Right cardiac atrium (tissue), 5 donors: ENCODE measurements around the gene CARMIL1. TPM values are rescaled to one million over a fixed set of nuclear protein-coding genes. Genes with fewer than 3 reads are reported as not detected.
A peak's percentile ranks its signal among the peaks of the same experiment; 100 is the strongest.
"Not testable (repeated sequence)": the region's sequence is repeated elsewhere in the genome, so short reads cannot be mapped to it uniquely, and the experiment has no call there.

Source experiments
- ATAC-seq, 2 donors: fragments of 200-7000 bp; cut with Tn5 transposase; one replicate each; pipeline versions ENCODE4 v1.8.0 to v1.9.1; 2020; ENCODE audit warnings: moderate library complexity in 2 of 2, mild to moderate bottlenecking in 1 of 2
- DNase-seq, 3 donors: peaks; one replicate each; pipeline ENCODE4 v3.0.0-alpha.2; 2020
- H3K27ac ChIP-seq: one replicate; pipeline ENCODE4 v1.5.1; 2013; ENCODE audit warnings: mild to moderate bottlenecking, low read length, control low read depth, moderate library complexity
- H3K27me3 ChIP-seq: one replicate; pipeline ENCODE4 v1.6.1; 2013; ENCODE audit not compliant: control insufficient read depth, insufficient read depth
- H3K4me1 ChIP-seq: one replicate; pipeline ENCODE4 v1.6.1; 2013; ENCODE audit warnings: low read length; ENCODE audit not compliant: control insufficient read depth, insufficient read depth
- H3K4me3 ChIP-seq: one replicate; pipeline ENCODE4 v1.5.1; 2013; ENCODE audit warnings: low read length, control low read depth
- H3K9me3 ChIP-seq: one replicate; pipeline ENCODE4 v1.6.1; 2013; ENCODE audit warnings: low read length; ENCODE audit not compliant: control insufficient read depth
- WGBS: extraction: QIAGEN DNeasy Blood & Tissue Kit; methylation state at CpG from one replicate; pipeline ENCODE4 v1.1.7; 2013; 5-methylcytosine and 5-hydroxymethylcytosine counted together
- intact Hi-C, 4 donors: fragments of 100-400 bp; cut with DNase I; formaldehyde crosslinking; loops; one replicate each; pipeline versions ENCODE4 v1.11.0 to v1.14.0; 2022 to 2023
- polyA plus RNA-seq: library from polyadenylated mRNA; stranded (reverse); fragments of 200-250 nt; gene quantifications from one replicate; pipeline ENCODE4 v1.2.3, GENCODE V29; 2013
- total RNA-seq, 4 donors: library from RNA; stranded (reverse); fragmentation: NEBNext Ultra II Directional; extraction: Animal tissue kit (Norgen Biotek cat#: 25700); gene quantifications; one replicate each; pipeline ENCODE4 v1.2.1, GENCODE V29; 2021
- donor health status: healthy with polysubstance abuse.
- donor health status: DM: no; HTN: yes; CAD: no.
- donor health status: DM: no; HTN: no; CAD: no.
- donor health status: DM: no; HTN: yes; CAD: no; lungs with severe emphysema.
- donor health status: DM: yes; HTN: yes; CAD: no.

Gene CARMIL1
- total and polyA plus RNA-seq, 5 donors = 9.5 to 19.8 (median 17.7) TPM

GRCh38 chr6:25295651-25296050 lies 16.5 kb downstream of the CARMIL1 start:
- DNase-seq = no peak
- intact Hi-C loops = no loop called here
- 55% methylated on average over 1 of the region's 1 CpG for WGBS
- Histone ChIP-seq H3K9me3 (no peaks in the 10 kb centered on the region), H3K27ac (peak overlapping the region; percentile 72), H3K27me3 (no peaks in the 10 kb centered on the region), H3K4me1 (peaks cover 16% of the 10 kb centered on the region), H3K4me3 (no peak overlapping the region)
- no peak for ATAC-seq

GRCh38 chr6:25296217-25296905 lies 17.2 kb downstream of the CARMIL1 start:
- peak overlapping the region; percentile 96 for H3K27ac ChIP-seq
- intact Hi-C loops = no loop called here
- no peaks in the 10 kb centered on the region for H3K27me3 ChIP-seq
- H3K4me3 ChIP-seq = no peak overlapping the region
- peaks cover 14% of the 10 kb centered on the region for H3K4me1 ChIP-seq
- ATAC-seq = peak; percentile 33 to 36
- no peaks in the 10 kb centered on the region for H3K9me3 ChIP-seq
- WGBS = 45% methylated on average over 2 of the region's 2 CpGs
- no peak for DNase-seq

- 20% methylated on average over 2 of the region's 2 CpGs for WGBS
- ATAC-seq = peak; percentile 92
- Histone ChIP-seq H3K4me1 (peaks cover 13% of the 10 kb centered on the region), H3K27ac (peak overlapping the region; percentile 65), H3K27me3 (no peaks in the 10 kb centered on the region), H3K9me3 (no peaks in the 10 kb centered on the region), H3K4me3 (no peak overlapping the region)
- intact Hi-C loops = no loop called here
- DNase-seq = peak in 2 of 3 donors; percentile 49 to 76
Observed at GRCh38 chr6:25297039-25297441, 17.9 kb downstream of the CARMIL1 start.

GRCh38 chr6:25297823-25298522 lies 18.8 kb downstream of the CARMIL1 start:
- Histone ChIP-seq H3K27me3 (no peaks in the 10 kb centered on the region), H3K4me3 (no peak overlapping the region), H3K27ac (no peak overlapping the region), H3K9me3 (no peaks in the 10 kb centered on the region), H3K4me1 (peaks cover 17% of the 10 kb centered on the region)
- ATAC-seq (no peak), DNase-seq (no peak)
- WGBS = 77% methylated on average over 3 of the region's 3 CpGs
- intact Hi-C loops = no loop called here

GRCh38 chr6:25298523-25298865 lies 19.3 kb downstream of the CARMIL1 start:
- intact Hi-C loops = not testable (repeated sequence)
- peaks cover 17% of the 10 kb centered on the region for H3K4me1 ChIP-seq

GRCh38 chr6:25301362-25301761 lies 22.2 kb downstream of the CARMIL1 start:
- Histone ChIP-seq H3K4me1 (peaks cover 9% of the 10 kb centered on the region), H3K9me3 (no peaks in the 10 kb centered on the region), H3K27ac (no peak overlapping the region), H3K4me3 (no peak overlapping the region), H3K27me3 (no peaks in the 10 kb centered on the region)
- 64% methylated on average over 3 of the region's 3 CpGs for whole genome bisulfite sequencing
- ATAC-seq (no peak), DNase-seq (no peak)
- intact Hi-C loops = no loop called here

More at GRCh38 chr6:25298523-25298865, 19.3 kb downstream of the CARMIL1 start:
- H3K27me3 ChIP-seq, H3K9me3 ChIP-seq, DNase-seq, H3K4me3 ChIP-seq, ATAC-seq: not testable (repeated sequence)
- 73% methylated on average over 8 of the region's 8 CpGs for WGBS
- peak overlapping the region; percentile 38 for H3K27ac ChIP-seq

GRCh38 chr6:25302151-25302550 lies 23.0 kb downstream of the CARMIL1 start:
- H3K9me3 ChIP-seq = no peaks in the 10 kb centered on the region
- intact Hi-C loops = no loop called here
- H3K27me3 ChIP-seq = no peaks in the 10 kb centered on the region
- peak overlapping the region; percentile 72 for H3K27ac ChIP-seq
- H3K4me1 ChIP-seq = peaks cover 9% of the 10 kb centered on the region
- no peak for ATAC-seq
- H3K4me3 ChIP-seq = no peak overlapping the region
- 31% methylated on average over 1 of the region's 1 CpG for WGBS
- no peak for DNase-seq

GRCh38 chr6:25302677-25303128 lies 23.5 kb downstream of the CARMIL1 start:
- Histone ChIP-seq H3K27me3 (no peaks in the 10 kb centered on the region), H3K27ac (peak overlapping the region; percentile 72), H3K4me3 (no peak overlapping the region), H3K9me3 (no peaks in the 10 kb centered on the region), H3K4me1 (peaks cover 9% of the 10 kb centered on the region)
- ATAC-seq = peak; percentile 73 to 85
- WGBS = 38% methylated on average over 6 of the region's 6 CpGs
- no peak for DNase-seq
- intact Hi-C loops = no loop called here

GRCh38 chr6:25303254-25303653 lies 24.1 kb downstream of the CARMIL1 start:
- Histone ChIP-seq H3K4me3 (no peak overlapping the region), H3K4me1 (peaks cover 9% of the 10 kb centered on the region)
- no peak for DNase-seq

GRCh38 chr6:25306379-25306778 lies 27.2 kb downstream of the CARMIL1 start:
- peaks cover 7% of the 10 kb centered on the region for H3K4me1 ChIP-seq
- no peak for ATAC-seq

More at GRCh38 chr6:25303254-25303653, 24.1 kb downstream of the CARMIL1 start:
- Histone ChIP-seq H3K27me3 (no peaks in the 10 kb centered on the region), H3K9me3 (no peaks in the 10 kb centered on the region), H3K27ac (no peak overlapping the region)
- no peak for ATAC-seq
- intact Hi-C loops = no loop called here
- 76% methylated on average over 1 of the region's 1 CpG for WGBS

GRCh38 chr6:25307805-25308494 lies 28.8 kb downstream of the CARMIL1 start:
- WGBS = 40% methylated on average over 4 of the region's 4 CpGs
- peak in 1 of 2 donors; percentile 23 for ATAC-seq
- Histone ChIP-seq H3K9me3 (no peaks in the 10 kb centered on the region), H3K27me3 (no peaks in the 10 kb centered on the region), H3K27ac (no peak overlapping the region), H3K4me3 (no peak overlapping the region), H3K4me1 (peaks cover 4% of the 10 kb centered on the region)
- intact Hi-C loops = no loop called here
- DNase-seq = no peak

More at GRCh38 chr6:25306379-25306778, 27.2 kb downstream of the CARMIL1 start:
- no peak overlapping the region for H3K27ac ChIP-seq
- DNase-seq = no peak
- H3K4me3 ChIP-seq = no peak overlapping the region
- H3K9me3 ChIP-seq = no peaks in the 10 kb centered on the region
- WGBS = 92% methylated on average over 2 of the region's 2 CpGs
- intact Hi-C loops = no loop called here
- no peaks in the 10 kb centered on the region for H3K27me3 ChIP-seq
